Renal cortex interstitium (tissue), 15 donors: ENCODE data around the gene GLDN. TPM values are rescaled to one million over a fixed set of nuclear protein-coding genes. Genes with fewer than 3 reads are reported as not detected.

Experiments
- DNase-seq, 11 donors: peaks; one replicate each; pipeline ENCODE4 v3.0.0-alpha.2; 2013; ENCODE audit warnings: low read depth in 9 of 11, low spot score in 4 of 11; ENCODE audit errors: extremely low read depth in 1 of 11
- long read RNA-seq, 16 experiments: transcript quantifications; one replicate each; lab custom pipeline, GENCODE V29; 2026
- polyA plus RNA-seq, 3 donors: library from polyadenylated mRNA; unstranded; fragments of 120-200 nt; gene quantifications; one replicate each; pipeline ENCODE4 v1.2.1, GENCODE V29; 2013; ENCODE audit not compliant: insufficient read length in 3 of 3

Gene GLDN
- polyA plus RNA-seq = under 1 TPM; 0.07 to 0.29 (median 0.25) TPM
- long read RNA-seq, donor 1 = 0 reads
- long read RNA-seq, donor 2 = 0 reads
- long read RNA-seq, donor 3 = 0 reads
- long read RNA-seq, donor 4 = 0 reads
- long read RNA-seq, donor 5 = 0 reads
- long read RNA-seq, donor 6 = 0 reads
- long read RNA-seq, donor 7 = 0 reads
- long read RNA-seq, donor 8 = 0 reads
- long read RNA-seq, donor 9 = 0 reads
- long read RNA-seq, donor 10 = 0 reads
- long read RNA-seq, donor 11 = 0 reads
- long read RNA-seq, donor 12 = 0 reads
- long read RNA-seq, donor 13 = 0 reads
- long read RNA-seq, donor 14 = 0 reads
- long read RNA-seq, donor 15 = 0 reads
- long read RNA-seq, donor 16 = 0 reads

GRCh38 chr15:51341366-51342226 is at the start of gene GLDN:
TSS of gene GLDN (plus strand) at chr15:51341655. CDS start at chr15:51341685, 30 bp downstream.
- peak in 2 of 11 donors; percentile 23 to 28 for DNase-seq

DNA sequence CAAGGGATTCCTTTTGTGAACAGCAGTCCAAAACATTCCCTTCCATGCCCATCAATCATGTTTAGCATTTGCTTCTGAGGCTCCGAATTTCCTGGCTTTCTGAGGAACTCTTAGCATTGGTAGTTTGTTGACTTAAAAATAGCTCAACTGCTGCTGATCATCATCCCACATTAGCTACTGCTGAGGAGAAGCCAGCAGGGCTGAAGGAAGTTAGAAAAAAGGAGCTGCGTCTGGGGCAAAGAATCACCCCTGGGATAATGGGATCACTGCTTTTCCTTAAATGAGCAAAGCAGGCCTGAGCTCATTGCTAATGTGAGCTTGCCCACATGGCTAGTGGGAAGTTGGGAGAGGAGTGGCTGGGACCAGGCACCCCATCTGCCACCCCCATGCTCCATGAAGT is 42.8 kb upstream of the GLDN start:
- peak in 4 of 11 donors; percentile 37 to 44 (median 42) for DNase-seq

- no peak for DNase-seq
Observed at GRCh38 chr15:51299187-51300015, 42.1 kb upstream of the GLDN start.

- no peak for DNase-seq
Observed at GRCh38 chr15:51302480-51302879, 39.0 kb upstream of the GLDN start.

GRCh38 chr15:51303462-51303980 is 37.9 kb upstream of the GLDN start:
- DNase-seq = no peak

DNA sequence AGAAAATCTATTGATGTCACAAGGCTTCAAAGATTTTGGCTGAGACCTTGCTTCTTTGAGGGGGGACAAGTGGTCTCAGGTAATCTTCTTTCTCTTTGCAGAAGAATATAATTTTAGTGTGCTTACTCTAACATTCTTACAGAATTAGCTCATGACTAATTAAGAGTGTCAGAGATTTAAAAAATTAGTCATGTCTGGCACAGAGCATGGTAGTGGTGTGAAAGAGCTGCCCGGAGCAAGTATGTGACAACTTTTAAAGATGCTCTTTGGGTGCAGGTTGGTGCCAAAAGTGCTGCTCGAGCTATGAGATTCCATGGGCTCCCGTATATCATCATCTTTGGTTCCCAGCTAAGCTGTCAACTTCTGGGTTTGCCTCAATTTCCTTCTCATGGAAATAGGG is 34.1 kb upstream of the GLDN start:
- no peak for DNase-seq

- DNase-seq = no peak
Observed at GRCh38 chr15:51307811-51308210, 33.6 kb upstream of the GLDN start.

DNA sequence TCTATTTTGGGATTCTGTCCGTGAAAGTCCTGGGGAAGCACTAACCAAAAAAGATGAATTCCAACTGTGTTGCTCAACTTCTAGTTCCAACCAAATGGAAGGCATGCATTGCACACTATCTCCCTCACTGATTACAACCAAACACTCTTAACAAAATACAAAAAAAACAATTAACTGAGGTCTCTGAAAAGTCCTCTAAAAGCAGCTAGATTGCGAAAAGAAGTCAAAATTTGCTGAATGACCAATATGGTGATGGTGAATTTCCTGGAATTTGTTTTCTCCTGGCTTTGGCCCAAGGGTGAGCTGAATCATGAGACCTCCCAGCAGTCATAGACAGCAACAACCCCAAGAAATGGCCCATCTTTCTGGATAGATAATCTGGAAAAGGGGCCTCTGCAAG is 31.4 kb upstream of the GLDN start:
- DNase-seq = no peak

DNA sequence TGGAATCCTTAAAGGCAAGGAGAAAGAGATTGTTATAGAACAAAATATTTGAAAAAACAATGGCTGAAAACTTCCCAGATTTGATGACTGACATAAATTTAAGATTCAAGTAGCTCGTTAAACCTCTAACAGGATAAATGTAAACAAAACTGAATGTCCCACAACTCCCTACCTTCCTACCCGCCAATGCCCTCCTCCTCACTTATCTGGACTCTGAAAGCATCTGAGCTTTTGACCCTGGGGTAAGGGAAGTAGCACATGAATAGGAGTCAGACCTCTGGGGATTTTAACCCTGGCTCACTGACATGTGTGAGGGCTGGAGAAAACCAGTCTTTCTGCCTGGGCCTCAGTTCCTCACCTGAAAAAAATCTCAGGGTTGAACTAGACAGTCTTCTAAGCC is 29.9 kb upstream of the GLDN start:
- DNase-seq = no peak

DNA sequence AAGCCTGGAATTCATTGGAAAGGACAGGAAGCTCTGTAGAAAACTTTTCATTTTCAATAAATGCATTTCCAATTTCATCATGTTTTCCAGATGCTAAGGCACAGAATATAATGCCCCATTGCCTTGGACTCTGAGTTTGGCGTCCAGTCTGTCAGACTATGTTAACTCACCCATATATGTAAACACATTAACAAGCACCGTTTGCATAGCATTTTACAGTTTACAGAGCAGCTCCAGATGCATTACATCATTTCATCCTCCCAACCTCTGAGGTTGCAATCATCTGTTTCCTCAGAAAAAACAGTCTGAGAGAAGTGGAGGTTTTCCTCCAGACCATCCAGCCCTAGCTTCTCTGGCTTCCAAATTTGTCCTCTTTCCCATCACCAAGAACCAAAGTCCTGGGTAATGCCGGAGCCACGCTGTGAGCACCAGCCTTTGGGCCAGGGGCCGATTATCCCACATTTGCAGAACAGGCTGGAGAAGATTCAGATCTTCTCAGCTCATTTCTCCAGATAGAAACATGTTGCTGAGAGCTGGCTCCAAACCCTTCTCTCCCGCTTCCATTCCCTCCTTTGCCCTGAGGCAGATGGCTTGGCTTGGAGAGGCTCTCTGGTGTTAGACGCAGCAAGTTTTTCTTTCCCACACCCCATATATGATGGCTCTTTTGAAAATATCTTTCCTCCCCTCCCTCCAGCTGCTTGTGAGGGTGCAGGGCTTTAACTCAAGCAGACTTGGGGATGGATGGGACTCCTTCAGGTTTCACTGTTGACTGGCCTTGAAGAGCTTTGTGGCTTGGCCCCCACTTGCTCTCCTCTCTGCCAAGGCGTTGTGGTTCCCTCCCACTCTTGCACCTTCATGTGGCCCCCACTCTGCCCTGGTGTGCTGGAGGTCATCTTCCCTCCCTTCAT is 29.0 kb upstream of the GLDN start:
- peak in 1 of 11 donors; percentile 9 for DNase-seq

DNA sequence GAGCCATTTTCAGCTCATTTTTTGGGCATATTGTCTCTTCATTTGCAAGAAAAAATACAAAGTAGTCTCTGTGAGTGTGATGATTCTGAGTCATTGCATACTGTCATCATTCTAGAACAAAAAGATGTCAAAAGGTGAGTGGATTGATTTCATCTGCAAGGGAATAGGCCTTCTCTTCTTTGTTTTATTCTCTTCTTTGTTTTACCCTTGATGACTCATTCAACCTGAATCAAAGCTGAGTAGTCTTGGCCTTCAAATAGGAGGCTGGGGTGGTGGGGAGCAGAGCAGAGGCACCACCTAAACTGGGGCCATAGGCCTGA is 28.4 kb upstream of the GLDN start:
- DNase-seq = no peak

- no peak for DNase-seq
Observed at GRCh38 chr15:51313644-51314280, 27.7 kb upstream of the GLDN start.

- DNase-seq = no peak
Observed at GRCh38 chr15:51314391-51315337, 26.8 kb upstream of the GLDN start.

GRCh38 chr15:51315726-51316125 is 25.7 kb upstream of the GLDN start:
- no peak for DNase-seq

GRCh38 chr15:51316636-51317035 is 24.8 kb upstream of the GLDN start:
- DNase-seq = no peak

GRCh38 chr15:51318382-51319150 is 22.9 kb upstream of the GLDN start:
- DNase-seq = no peak
